Tibial nerve (tissue), 4 donors: ENCODE data around the gene MAP4K4. TPM values are rescaled to one million over a fixed set of nuclear protein-coding genes. Genes with fewer than 3 reads are reported as not detected.

Experiments used
- DNase-seq, 2 donors: peaks; one replicate each; pipeline ENCODE4 v3.0.0-alpha.2; 2019; ENCODE audit warnings: low spot score in 2 of 2
- H3K27ac ChIP-seq, 4 donors: fragments of 200-600 bp; sonication (generic) in 3 of 4; one replicate each; pipeline ENCODE4 v1.5.1; 2017 to 2019; ENCODE audit warnings: mild to moderate bottlenecking in 1 of 4
- H3K27me3 ChIP-seq, 2 donors: fragments of 200-600 bp; sonication (generic) in 1 of 2; one replicate each; pipeline versions ENCODE4 v1.5.1 to v1.6.0; 2017 to 2019
- H3K36me3 ChIP-seq, 3 donors: fragments of 200-600 bp; sonication (generic); one replicate each; pipeline ENCODE4 v1.5.1; 2018 to 2019
- H3K4me1 ChIP-seq, 4 donors: fragments of 200-600 bp; sonication (generic) in 3 of 4; one replicate each; pipeline ENCODE4 v1.5.1; 2017 to 2019
- H3K4me3 ChIP-seq, 4 donors: fragments of 200-600 bp; sonication (generic) in 3 of 4; one replicate each; pipeline ENCODE4 v1.5.1; 2017 to 2019; ENCODE audit warnings: mild to moderate bottlenecking in 1 of 4, moderate library complexity in 1 of 4
- H3K9me3 ChIP-seq, 4 donors: fragments of 200-600 bp; sonication (generic) in 3 of 4; one replicate each; pipeline ENCODE4 v1.5.1; 2017 to 2019
- CTCF ChIP-seq, 5 experiments: fragments of 200-600 bp in 3 of 5; fragments of 450-650 bp in 2 of 5; sonication (generic) in 3 of 5; IDR thresholded peaks; one replicate each; pipeline ENCODE4 v1.5.1; 2016 to 2019; ENCODE audit warnings: antibody characterized with exemption in 5 of 5, mild to moderate bottlenecking in 3 of 5, moderate library complexity in 2 of 5
- EP300 ChIP-seq, 2 donors: sonication (generic); formaldehyde crosslinking; IDR thresholded peaks; one replicate each; pipeline ENCODE4 v1.6.1; 2017; ENCODE audit warnings: antibody characterized with exemption in 2 of 2, mild to moderate bottlenecking in 1 of 2
- POLR2A ChIP-seq, 2 donors: fragments of 450-650 bp; IDR thresholded peaks; one replicate each; pipeline ENCODE4 v1.6.1; 2017; ENCODE audit warnings: antibody characterized with exemption in 2 of 2, mild to moderate bottlenecking in 2 of 2, moderate library complexity in 2 of 2
- WGBS, 2 donors: methylation state at CpG; one replicate each; pipeline ENCODE4 v1.1.5; 2018; 5-methylcytosine and 5-hydroxymethylcytosine counted together
- total RNA-seq, 4 donors: library from RNA; depleted of rRNA; stranded (reverse); fragments of >200 nt; gene quantifications; one replicate each; pipeline ENCODE4 v1.1.0, GENCODE V29; 2016

Gene MAP4K4
- total RNA-seq, 4 donors from 2014 or later: 78.0 to 85.7 (median 84.4) TPM

- H3K4me3 ChIP-seq: no peak overlapping the region
- no peaks in the 10 kb centered on the region for H3K9me3 ChIP-seq
- no peak for TF ChIP-seq CTCF (IDR thresholded peaks at IDR 0.05)
- TF ChIP-seq POLR2A (IDR thresholded peaks at IDR 0.05): no peak
- no peak for TF ChIP-seq EP300 (IDR thresholded peaks at IDR 0.05)
- peaks cover 0 to 85% (median 35%) of the 10 kb centered on the region in 4 donors for H3K4me1 ChIP-seq
- no peak overlapping the region for H3K27ac ChIP-seq
- 85 to 89% methylated on average over 1 of the region's 1 CpG for WGBS, 2 donors
- H3K27me3 ChIP-seq: no peaks in the 10 kb centered on the region
- H3K36me3 ChIP-seq: no peaks in the 10 kb centered on the region
- DNase-seq: no peak
Observed at GRCh38 chr2:101779190-101779589, 81.7 kb downstream of the MAP4K4 start.

- WGBS, 2 donors: 56 to 67% methylated on average over 3 of the region's 3 CpGs
- no peak overlapping the region for H3K4me3 ChIP-seq
- H3K9me3 ChIP-seq: no peaks in the 10 kb centered on the region
- no peak for DNase-seq
- no peaks in the 10 kb centered on the region for H3K27me3 ChIP-seq
- no peaks in the 10 kb centered on the region for H3K36me3 ChIP-seq
- TF ChIP-seq EP300 (IDR thresholded peaks at IDR 0.05) (no peak), POLR2A (IDR thresholded peaks at IDR 0.05) (no peak), CTCF (IDR thresholded peaks at IDR 0.05) (no peak)
- no peak overlapping the region for H3K27ac ChIP-seq
- H3K4me1 ChIP-seq: peaks cover 0 to 85% (median 36%) of the 10 kb centered on the region in 4 donors
Observed at GRCh38 chr2:101779656-101780055, 82.1 kb downstream of the MAP4K4 start.

- DNase-seq: no peak
- Histone ChIP-seq H3K27ac (no peak overlapping the region), H3K4me1 (peaks cover 0 to 74% (median 23%) of the 10 kb centered on the region in 4 donors), H3K9me3 (no peaks in the 10 kb centered on the region), H3K4me3 (no peak overlapping the region), H3K27me3 (no peaks in the 10 kb centered on the region), H3K36me3 (no peaks in the 10 kb centered on the region)
- WGBS, 2 donors: 27 to 35% methylated on average over 4 of the region's 4 CpGs
- TF ChIP-seq CTCF (IDR thresholded peaks at IDR 0.05) (no peak), EP300 (IDR thresholded peaks at IDR 0.05) (no peak), POLR2A (IDR thresholded peaks at IDR 0.05) (no peak)
Observed at GRCh38 chr2:101781326-101781725, 83.8 kb downstream of the MAP4K4 start.

- H3K36me3 ChIP-seq: no peaks in the 10 kb centered on the region
- 62 to 66% methylated on average over 6 of the region's 6 CpGs for WGBS, 2 donors
- TF ChIP-seq POLR2A (IDR thresholded peaks at IDR 0.05) (no peak), CTCF (IDR thresholded peaks at IDR 0.05) (no peak), EP300 (IDR thresholded peaks at IDR 0.05) (no peak)
Observed at GRCh38 chr2:101781791-101782426, 84.4 kb downstream of the MAP4K4 start.

GRCh38 chr2:101782427-101782792, 84.9 kb downstream of the MAP4K4 start:
- Histone ChIP-seq H3K27me3 (no peaks in the 10 kb centered on the region), H3K4me1 (peaks cover 0 to 69% (median 15%) of the 10 kb centered on the region in 4 donors), H3K9me3 (no peaks in the 10 kb centered on the region), H3K4me3 (no peak overlapping the region), H3K36me3 (no peaks in the 10 kb centered on the region), H3K27ac (no peak overlapping the region)
- TF ChIP-seq CTCF (IDR thresholded peaks at IDR 0.05) (no peak), EP300 (IDR thresholded peaks at IDR 0.05) (no peak), POLR2A (IDR thresholded peaks at IDR 0.05) (no peak)
- 77 to 79% methylated on average over 5 of the region's 5 CpGs for WGBS, 2 donors
- no peak for DNase-seq

More at GRCh38 chr2:101781791-101782426, 84.4 kb downstream of the MAP4K4 start:
- Histone ChIP-seq H3K27me3 (no peaks in the 10 kb centered on the region), H3K27ac (no peak overlapping the region), H3K9me3 (no peaks in the 10 kb centered on the region), H3K4me3 (no peak overlapping the region), H3K4me1 (peaks cover 0 to 69% (median 18%) of the 10 kb centered on the region in 4 donors)
- no peak for DNase-seq
